Stimulated activated naive CD4-positive, alpha-beta T cell (primary cell): Measurements from ENCODE around the gene F11R.
A peak's percentile ranks its signal among the peaks of the same experiment; 100 is the strongest.
"Not testable (repeated sequence)": the region's sequence is repeated elsewhere in the genome, so short reads cannot be mapped to it uniquely, and the experiment has no call there.

Source experiments
- DNase-seq, 6 experiments: peaks; one replicate each; lab custom pipeline; 2025; lab: John Stamatoyannopoulos, UW

F11R gene

DNA sequence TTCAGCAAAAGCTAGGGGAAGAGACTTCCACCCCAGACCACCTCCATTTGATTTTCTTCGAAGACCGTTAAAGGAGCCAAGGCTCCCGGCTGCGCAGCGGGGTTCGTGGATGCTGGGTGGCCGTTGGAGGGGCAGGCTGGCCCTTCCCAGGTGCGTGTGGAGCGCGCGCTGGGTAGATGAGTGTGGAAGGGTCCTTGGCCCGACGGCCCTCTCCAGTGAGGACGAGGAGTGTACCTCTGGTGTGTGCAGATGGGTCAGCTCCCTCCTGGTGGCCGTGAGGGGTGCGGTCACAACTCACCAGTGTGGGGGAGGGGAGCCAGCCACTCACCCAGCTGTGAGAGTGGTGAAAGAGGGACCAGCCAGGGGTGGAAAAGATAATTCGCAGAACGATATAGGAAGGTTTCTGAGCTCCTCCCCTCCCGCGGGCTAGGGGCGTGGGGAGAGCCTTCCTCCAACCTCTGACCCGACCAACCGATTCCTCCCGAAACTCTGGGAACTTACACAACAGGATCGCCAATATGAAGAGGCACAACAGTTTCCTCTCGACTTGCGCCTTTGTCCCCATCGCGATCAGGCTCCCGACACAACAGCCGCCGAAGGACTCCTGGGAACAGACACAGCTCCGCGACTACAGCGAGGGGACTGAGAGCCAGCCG is at the start of gene F11R:
Gene F11R, minus strand, starts transcription at position 644 of the 656 bp plus-strand sequence. Its CDS starts 79 bp downstream, at position 565.
- DNase-seq: peak in 5 of 6 experiments; percentile 15 to 69 (median 55)

DNA sequence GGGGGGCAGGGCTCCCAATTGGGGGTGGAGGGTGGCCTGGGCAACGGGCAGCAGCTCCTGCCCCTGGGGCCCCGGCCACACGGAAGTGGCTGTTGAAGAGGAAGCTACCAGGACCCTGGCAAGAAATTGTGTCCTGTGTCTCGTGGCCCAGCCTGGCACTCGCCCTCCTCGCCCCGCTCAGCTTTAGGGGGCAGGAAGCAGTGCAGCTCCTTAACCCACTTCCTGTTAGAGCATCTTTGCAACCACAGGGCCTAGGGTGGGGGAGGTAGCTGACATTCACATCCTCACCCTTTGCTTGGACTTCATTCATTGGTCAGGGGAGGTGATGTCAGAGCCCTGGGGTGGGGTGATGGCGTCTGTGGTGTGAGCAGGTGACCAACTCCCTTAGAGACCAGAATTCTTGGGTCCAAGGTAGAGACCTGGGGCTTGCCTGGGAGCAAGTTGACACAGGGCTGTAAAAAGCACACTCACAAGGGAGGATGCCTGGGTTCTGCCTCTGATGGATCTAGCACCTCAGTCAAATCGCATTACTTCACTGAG is 48.8 kb upstream of the F11R start, which contains the start of gene ARHGAP30:
Gene ARHGAP30, minus strand, starts transcription at position 161 of the 540 bp plus-strand sequence. CDS start 267 bp downstream, outside the sequence.
- peak; percentile 57 to 88 (median 80) for DNase-seq

DNA sequence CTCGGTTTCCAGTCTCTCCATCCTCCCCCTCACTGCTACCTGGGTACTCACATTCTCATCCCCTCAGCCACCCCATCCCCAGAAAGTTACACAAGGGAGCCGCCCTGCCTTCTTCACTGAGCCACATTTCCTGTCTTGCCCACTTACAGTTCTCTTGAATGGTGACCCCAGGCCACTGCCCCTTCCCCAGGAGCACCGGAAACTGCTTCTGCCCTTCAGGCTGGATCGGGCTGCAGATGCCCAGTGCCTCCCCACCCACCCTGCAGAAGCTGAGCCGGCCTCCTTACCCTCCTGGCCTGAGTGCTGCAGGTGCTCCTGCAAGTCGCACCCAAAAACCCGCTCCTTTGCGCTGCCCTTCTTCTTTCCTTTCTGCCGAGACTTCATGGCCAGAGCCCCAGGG is 48.3 kb upstream of the F11R start:
- DNase-seq: peak in 1 of 6 experiments; percentile 5

DNA sequence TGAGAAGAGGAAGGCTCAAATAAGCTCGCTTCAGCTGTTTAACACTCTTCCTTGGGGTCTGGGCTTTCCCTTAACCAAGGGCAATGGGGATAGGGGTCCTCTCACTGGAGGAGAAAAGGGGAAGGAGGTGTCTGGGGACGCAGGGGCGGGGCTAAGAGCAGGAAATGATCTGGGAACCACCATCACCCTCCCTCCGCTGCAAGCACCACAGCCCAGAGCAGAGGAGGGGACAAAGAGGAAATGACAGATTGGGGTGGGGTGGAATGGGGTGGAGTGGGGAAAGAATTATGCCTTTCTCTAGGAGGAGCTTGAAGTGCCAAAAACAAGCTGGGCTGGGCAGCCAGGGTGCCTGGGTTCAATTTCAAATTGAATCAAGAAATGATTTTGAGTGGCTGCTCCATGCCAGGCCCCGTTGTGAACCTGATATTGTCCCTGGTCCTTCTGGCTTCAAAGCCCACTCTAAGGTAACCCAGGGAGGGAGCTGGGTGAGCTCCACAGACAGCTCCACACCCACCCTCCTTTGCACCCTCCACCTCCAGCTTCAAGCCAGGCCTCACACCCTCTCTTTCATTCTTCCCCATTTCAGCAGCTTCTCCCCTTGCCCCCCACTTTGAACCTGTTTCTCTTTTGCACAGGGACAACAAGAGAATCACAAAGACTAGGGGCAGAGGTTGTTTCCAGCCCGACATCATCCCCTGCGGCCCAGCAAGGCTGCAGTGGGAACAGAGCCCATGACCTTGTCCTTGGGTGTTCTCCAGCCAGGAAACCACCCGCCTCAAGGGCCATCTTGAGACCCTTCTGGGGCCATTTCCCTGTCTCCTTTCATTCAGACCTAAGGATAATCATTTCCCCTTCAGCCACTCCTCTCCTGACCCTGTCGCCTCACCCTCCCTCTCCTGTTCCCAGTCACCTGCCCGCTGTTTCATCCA is 47.6 kb upstream of the F11R start:
- peak; percentile 65 to 83 (median 78) for DNase-seq

DNA sequence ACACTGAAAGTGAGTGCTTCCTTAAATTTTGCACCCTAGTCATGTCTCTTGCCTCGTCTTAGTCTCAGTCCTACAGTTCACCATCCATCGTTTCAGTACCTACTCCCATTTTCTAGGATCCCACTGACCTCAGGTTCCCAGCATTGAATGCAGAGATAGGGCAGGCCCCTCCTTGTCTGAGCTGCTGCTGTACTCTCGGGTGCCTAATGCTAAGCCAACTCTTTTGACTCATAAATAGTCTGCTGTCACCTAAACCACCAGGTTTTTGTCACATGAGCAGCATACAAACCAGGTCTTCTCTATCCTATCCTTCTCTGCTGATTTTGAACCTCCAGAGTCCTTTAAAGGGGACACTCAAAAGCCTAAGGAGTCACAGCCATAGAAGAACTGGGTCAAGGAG is 45.7 kb upstream of the F11R start:
- no peak for DNase-seq

DNA sequence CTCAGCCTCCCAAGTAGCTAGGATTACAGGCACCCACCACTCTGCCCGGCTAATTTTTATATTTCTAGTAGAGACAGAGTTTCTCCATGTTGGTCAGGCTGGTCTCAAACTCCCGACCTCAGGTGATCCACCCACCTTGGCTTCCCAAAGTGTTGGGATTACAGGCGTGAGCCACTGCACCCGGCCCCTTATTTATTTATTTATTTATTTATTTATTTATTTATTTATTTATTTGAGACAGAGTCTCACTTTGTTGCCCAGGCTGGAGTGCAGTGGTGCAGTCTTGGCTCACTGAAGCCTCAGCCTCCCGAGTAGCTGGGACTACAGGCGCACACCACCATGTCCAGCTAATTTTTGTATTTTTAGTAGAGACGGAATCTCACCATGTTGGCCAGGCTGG is 44.7 kb upstream of the F11R start:
- not testable (repeated sequence) for DNase-seq

DNA sequence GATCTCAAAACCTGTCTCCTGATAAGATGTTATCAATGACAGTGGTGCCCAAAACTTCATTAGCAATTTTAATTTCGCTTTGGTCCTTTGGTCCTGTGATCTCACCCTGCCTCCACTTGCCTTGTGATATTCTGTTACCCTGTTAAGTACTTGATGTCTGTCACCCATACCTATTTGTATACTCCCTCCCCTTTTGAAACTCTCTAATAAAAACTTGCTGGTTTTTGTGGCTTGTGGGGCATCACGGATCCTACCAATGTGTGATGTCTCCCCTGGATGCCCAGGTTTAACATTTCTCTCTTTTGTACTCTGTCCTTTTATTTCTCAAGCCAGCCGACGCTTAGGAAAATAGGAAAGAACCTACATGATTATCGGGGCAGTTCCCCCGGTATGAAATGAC is 43.0 kb upstream of the F11R start:
- DNase-seq: not testable (repeated sequence)

DNA sequence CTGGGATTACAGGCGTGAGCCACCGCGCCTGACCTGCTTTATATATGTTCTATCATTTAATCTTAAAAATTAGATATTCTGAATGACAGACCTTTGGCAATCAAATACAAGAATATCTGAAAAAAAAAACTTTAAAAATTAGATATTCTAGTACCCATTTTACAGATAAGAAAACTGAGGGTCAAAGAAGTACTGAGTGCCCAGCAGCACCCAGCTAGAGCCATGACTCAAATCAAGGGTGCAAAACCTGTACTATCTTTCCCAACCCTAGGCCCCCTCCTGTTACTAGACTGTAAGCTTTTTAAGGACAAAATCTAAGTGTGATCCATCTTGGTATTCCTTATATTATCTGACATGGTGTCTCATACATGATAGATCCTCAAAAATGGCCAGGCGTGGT is 40.5 kb upstream of the F11R start:
- DNase-seq: no peak

DNA sequence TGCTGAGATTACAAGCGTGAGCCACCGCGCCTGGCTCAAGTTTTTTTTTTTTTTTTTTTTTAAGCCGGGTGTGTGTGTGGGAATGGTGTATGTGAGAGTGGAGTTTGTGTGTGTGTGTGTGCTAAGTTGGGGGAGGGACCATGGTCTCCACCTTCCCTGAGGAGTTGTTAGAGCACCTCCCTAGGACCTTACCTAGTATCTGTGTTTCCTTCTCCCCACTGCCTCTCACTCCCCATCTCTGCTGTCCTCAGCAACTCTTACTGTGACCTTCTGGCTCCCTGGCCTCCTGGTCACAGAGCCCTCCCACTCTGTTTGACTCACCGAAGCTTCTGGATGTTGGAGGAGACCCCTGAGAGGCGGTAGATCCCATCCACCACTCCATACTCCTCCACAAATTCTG is 38.3 kb upstream of the F11R start:
- DNase-seq: no peak

DNA sequence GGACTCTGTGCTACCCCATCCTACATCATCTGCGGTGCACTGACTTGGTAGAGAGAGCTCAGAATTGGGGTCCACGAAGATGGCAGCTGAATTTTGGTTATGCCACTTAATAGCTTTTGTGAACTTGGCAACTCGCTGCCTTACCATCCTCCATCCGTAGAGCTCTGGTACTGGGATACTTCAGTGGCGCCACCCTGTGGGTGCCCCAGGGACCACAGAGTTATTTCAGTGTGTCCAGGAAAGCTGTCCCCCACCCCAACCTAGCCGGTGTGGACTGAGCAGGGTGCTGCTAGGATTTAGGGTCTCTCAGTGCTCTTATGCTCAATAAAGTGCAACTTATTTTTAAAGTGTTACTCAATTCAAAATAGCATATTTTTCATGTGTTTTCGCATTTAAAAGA is 33.9 kb upstream of the F11R start:
- DNase-seq: no peak

DNA sequence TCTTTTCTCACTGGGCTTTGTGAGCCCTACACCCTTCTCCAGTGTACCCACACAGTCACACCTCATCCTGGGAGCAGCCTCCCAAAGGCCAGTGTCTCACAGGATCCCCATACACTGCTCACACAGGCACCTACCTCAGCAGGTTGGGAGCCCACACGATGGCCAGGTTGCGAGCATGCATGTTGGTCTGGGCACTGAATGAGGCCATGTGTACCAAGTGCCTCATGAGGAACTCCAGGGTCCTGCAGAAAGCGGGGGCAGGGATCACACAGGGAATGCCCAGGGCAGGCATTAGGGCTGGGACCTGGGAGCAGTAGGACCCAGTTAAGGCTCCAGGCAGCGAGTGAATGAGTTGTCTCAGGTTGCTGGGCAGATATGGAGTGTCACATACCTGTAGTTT is 33.3 kb upstream of the F11R start:
- DNase-seq: no peak

DNA sequence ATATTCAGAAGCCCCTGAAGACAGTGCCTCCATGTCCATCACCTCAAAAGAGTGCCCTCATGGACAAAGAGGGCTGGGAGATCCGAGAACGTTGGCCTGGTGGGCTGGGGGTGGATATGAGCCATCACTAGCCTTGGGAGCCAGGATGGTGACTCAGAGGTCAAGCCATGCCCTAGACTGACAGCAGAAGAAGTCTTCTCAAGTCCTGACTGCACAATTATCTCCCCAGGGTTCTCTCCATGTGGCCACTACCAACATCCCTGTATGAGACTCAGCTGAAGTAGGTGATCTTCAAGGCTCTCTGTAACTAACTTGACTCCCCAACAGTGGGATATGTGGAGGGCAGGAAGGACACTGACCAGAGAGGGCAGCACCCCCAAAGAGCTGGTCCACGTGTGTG is 31.9 kb upstream of the F11R start:
- no peak for DNase-seq

DNA sequence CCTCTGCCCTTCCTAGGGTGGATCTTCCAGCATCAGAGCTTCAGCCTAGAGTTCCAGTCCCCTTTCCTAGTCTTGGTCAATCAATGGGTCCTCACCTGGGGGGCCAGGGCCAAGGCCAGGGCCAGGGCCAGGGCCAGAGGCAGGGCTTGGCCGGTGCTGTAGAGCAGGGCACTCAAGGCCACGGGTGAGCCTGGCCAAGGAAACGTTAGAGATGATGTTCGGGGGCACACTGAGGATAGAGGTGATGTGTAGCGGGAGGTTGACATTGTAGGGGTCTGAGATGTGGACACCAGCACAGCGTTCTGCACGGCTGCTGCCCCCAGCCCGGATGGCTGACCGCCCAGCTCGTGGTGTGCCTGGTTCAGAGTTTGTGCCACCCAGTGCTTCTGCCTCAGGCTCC is 30.3 kb upstream of the F11R start:
- no peak for DNase-seq

DNA sequence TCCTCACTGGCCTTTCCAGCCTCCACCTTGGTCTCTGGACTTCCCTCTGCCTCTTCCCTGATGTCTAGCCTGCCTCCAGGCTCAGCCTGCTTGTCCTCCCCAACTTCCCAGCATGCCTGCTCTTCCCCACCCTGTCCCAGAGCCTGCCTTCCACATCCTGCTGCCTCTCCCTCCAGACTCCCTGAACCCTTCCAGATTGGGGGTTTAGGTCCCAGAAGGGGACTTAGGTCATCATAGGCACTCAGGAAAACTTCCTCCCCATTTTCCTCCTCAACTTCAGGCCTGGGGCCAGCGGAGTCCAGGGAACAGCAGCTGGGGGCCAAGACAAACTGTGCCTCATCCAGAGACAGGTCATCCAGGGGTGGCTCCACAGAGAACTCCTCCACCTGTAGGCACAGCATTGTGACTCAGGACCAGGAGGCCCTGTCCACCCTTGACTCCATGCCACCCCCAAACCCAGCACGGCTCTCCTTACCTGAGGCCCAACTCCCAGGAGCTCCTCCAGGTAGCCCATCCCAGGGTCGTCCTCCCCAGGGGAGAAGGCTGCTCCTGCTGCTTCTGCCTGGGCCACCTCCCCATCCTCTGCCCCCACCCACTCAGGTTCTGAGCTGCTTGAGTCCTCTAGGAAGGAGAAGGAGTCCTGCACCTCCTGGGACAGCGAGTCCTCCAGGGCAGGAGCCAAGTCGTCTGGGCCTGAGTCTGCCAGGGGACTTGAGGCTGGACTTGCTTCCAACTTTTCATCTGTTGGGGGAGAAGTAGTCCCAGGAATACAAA is 28.2 kb upstream of the F11R start:
- DNase-seq: no peak

DNA sequence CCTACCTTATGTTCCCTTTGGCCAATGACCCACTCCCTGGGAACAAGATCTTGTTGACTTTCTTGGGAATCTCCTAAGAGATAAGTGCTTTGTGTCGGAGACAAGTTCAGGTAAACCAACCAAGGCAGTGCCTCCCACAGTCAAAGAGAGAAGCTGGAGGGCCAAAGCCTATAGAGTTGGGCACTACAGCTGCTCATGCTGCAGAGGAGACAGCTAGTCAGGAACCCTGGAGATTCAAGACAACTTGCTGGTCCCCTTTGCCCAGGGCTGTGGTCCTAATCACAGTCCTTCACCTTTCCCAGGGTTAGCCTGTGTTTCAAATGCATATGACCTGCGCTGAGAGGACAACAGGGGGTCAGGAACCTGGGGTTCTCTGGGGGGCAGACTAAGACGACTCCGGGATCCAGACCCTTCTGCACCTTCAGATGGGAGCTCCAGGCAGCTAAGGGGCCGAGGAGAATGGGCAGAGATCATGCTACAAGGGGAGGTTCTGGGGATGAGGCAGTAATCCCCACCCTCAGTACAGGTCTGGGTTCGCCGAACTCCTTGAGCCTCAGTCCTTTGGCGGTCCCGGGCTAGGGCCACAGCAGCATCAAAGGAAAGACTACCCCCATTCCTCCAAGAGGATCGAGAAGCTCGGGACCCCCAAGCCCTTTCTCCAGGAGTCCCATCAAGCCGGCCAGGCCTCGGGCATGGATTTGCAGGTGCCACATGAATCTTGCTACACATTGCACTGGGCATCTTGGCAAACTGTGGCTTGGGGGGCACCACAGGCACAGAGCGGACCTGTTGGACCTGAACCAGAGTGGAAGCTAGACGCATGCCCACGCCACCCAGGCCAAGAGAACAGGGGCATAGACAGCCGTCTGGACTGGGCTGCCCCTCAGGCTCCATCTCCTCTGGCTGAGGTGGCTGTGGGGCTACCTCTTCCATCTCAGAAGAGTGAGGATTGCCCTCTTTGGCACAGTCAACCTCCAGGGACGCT is 26.8 kb upstream of the F11R start:
- peak in 1 of 6 experiments; percentile 4 for DNase-seq

DNA sequence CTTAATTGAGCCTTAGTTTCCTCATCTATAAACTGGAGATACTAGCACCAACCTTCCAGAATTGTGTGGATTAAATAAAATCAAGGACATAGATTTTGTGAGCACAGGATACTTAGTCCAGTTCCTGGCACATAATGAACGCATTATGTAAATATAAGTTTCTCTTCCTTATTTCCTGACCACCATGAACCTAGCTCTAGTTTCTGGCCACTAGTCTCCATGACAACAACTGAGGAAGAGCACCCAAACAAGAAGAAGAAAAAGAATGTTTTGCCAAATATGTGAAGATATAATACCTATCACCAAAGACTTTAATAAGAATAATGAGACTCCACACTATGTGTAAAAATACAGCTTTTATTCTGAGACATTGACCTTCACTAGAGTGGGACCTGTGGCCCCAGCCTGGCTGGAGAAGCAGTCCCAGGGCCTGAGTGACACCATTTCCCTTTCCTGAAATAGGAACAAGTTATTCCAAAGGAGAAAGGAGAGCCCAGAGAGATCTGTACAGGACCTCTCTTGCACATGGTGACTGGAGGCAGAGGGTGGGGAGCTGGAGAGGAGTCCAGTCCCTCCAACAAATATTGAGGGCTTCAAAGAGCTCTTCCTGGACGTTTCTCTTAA is 25.8 kb upstream of the F11R start:
- no peak for DNase-seq

DNA sequence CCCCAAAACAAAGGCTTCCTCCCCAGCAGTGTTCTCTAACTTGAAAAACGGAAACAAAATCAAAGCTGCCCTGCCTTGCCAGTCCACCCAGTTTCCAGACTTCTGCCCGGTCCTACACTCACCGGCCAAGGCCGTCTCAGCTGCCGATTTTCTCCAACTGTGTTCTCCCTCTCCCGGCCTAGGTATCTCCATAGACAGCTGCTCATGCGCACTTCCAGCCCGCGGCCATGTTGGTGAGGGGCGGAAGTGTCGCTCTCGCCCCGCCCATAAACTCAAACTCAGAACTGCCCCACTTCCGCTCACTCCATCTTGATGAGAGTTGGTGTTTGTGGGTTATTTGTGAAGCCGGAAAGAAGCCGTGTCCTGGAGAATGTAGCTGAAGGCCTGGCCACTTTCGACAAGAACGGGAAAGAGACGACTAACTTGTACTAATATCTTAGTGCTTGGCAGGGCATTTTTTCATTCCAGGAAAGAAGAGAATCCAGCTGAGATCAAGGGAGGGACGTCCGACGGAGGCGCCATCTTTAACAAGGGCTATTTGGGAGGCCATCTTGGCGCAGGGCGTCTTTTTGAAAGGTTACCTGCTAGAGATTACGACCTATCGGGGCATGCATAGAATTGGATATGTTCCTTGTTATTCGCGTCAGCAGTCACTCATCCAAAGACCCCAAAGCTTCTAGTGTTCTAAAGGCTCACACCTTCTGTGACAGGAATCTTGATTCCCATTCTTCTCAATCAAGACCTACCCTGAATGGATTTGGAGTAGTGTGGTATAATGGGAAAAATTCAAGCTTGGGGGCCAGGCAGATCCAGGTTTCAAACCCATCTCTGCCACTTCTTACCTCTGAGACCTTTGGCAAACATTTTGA is 25.0 kb upstream of the F11R start, which contains the start of gene USF1:
Gene USF1, minus strand, starts transcription at position 242 of the 869 bp plus-strand sequence. CDS start 2,702 bp downstream, outside the sequence.
- DNase-seq: peak; percentile 88 to 96 (median 90)

DNA sequence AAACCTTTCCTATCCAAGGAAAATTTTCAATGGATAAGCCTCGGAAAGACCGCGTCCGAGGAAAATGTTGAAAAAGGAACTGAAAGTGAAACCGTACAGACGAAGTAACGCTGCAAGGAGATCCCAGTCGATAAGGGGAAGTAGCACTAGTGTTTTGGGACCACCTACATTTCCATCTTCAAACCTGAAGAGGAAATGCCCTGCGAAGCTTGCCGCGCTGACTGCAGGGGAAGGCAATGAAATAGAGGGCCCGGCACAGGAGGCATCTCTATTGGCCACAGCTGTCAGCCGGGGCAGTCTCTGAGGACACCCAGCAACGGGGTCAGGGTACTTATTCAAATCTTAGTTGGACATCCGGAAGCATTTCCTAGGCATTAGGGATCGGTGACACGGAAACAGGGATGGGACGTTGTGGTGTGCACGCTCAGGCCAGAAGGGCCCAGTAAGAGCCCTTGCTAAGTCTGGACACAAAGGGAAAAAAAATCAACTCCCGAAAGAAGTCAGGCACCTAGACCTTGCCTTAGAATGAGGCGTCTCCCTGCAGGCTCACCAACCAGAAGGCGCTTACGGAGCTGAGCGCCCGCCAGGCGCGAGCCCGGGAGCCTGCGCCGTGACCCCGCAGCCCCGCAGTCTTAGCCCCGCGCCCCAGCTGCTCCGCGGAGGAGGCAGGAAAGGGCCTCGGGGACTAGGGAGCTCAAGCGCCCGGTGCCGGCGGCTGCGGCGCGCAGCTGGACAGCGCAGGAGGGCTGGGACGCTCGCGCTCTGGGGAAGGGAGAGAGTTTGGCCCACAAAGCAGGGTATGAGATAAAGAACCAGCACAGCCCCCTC is 24.2 kb upstream of the F11R start:
- peak; percentile 43 to 60 (median 50) for DNase-seq
